Urinary bladder (tissue), 4 donors: ENCODE measurements around the gene CDKN2C. TPM values are rescaled to one million over a fixed set of nuclear protein-coding genes. Genes with fewer than 3 reads are reported as not detected.
"Not testable (repeated sequence)": the region's sequence is repeated elsewhere in the genome, so short reads cannot be mapped to it uniquely, and the experiment has no call there.

Experiments
- DNase-seq: peaks from one replicate; pipeline ENCODE4 v3.0.0-alpha.2; 2015; ENCODE audit errors: extremely low spot score
- H3K27ac ChIP-seq: one replicate; pipeline ENCODE4 v1.5.1; 2013; ENCODE audit warnings: low read depth, mild to moderate bottlenecking, moderate library complexity
- H3K36me3 ChIP-seq: one replicate; pipeline ENCODE4 v1.6.1; 2013; ENCODE audit warnings: mild to moderate bottlenecking, moderate library complexity; ENCODE audit not compliant: insufficient read depth
- H3K4me1 ChIP-seq: one replicate; pipeline ENCODE4 v1.6.1; 2013; ENCODE audit warnings: mild to moderate bottlenecking, moderate library complexity; ENCODE audit not compliant: insufficient read depth
- H3K4me3 ChIP-seq: one replicate; pipeline ENCODE4 v1.5.1; 2013; ENCODE audit warnings: low read depth, low read length
- WGBS: extraction: QIAGEN DNeasy Blood & Tissue Kit; methylation state at CpG from one replicate; pipeline ENCODE4 v1.1.7; 2013; 5-methylcytosine and 5-hydroxymethylcytosine counted together
- polyA plus RNA-seq: library from polyadenylated mRNA; stranded (reverse); fragments of 200-250 nt; gene quantifications from one replicate; pipeline ENCODE4 v1.2.3, GENCODE V29; 2013
- total RNA-seq: library from RNA; depleted of rRNA; stranded (reverse); fragments of >200 nt; gene quantifications from one replicate; pipeline ENCODE4 v1.2.3, GENCODE V29; 2014
- donor health status: healthy with polysubstance abuse.
- donor health status: healthy.

The CDKN2C gene
- total and polyA plus RNA-seq, 2 donors = 16.9 to 19.9 TPM

- Histone ChIP-seq H3K36me3 (no peaks in the 10 kb centered on the region), H3K27ac (no peak overlapping the region), H3K4me3 (no peak overlapping the region), H3K4me1 (no peaks in the 10 kb centered on the region)
- DNase-seq = no peak
- WGBS = 95% methylated on average over 1 of the region's 1 CpG
These were observed 9.9 kb downstream of the CDKN2C start for GRCh38 chr1:50979937-50980336.

DNA sequence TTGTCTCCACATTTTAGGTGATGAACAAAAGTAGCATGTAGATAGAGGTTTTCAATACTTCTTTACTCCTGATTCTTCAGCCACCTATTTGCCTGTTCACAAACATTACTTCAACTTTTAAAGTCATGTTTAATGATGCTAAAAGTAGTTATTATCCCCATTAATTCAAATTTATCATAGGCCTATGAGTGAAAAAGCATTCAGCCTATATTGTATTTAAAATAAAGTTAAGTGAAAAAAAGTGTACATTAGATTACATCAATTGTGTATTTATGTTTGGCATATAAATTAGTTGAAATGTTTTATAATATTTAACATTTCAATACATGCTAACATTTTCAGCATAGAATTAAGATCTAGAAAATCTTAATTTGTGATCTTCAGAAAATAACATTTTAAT is 10.5 kb downstream of the CDKN2C start:
- Histone ChIP-seq H3K27ac (no peak overlapping the region), H3K4me1 (no peaks in the 10 kb centered on the region), H3K4me3 (no peak overlapping the region), H3K36me3 (no peaks in the 10 kb centered on the region)
- DNase-seq = no peak

DNA sequence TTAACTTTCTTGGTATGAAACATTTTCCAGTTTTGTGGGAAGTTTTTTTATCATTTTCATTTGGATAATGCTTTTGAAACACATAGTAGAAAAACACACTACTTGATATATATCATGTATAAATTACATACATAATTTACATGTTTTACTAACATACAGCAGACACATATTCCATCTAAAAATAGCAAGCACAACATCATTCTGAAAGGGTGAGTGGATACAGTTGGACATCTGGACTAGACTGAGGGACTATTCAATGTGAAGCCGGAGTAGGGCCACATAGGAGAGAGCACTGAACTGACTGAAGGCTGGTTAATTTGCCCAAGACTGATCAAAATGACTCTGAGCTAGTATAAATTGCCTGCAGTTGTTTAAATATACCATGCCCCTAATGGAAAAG is 11.7 kb downstream of the CDKN2C start:
- Histone ChIP-seq H3K4me1 (no peaks in the 10 kb centered on the region), H3K4me3 (no peak overlapping the region), H3K36me3 (no peaks in the 10 kb centered on the region), H3K27ac (no peak overlapping the region)
- no peak for DNase-seq
- 95% methylated on average over 1 of the region's 1 CpG for WGBS

DNA sequence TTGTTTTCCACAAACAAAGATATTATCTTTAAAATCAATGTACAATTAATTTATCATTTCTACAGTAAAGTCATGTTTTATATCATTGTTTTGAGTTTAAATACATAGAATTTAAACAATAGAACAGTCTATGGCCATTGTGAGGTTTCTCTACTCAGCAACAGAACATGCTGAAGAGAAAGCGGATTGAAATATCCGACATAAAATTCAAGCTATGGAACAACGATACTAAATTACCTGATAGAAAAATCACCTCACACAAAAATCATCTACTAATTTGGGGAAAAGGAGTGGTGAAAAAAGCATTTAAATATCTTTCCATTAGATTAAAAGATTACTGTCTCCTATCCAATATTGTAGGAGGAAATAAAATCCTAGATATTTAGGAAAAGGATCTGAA is 12.6 kb downstream of the CDKN2C start:
- Histone ChIP-seq H3K4me1 (no peaks in the 10 kb centered on the region), H3K27ac (no peak overlapping the region), H3K4me3 (no peak overlapping the region), H3K36me3 (no peaks in the 10 kb centered on the region)
- no peak for DNase-seq
- 93% methylated on average over 3 of the region's 3 CpGs for WGBS

DNA sequence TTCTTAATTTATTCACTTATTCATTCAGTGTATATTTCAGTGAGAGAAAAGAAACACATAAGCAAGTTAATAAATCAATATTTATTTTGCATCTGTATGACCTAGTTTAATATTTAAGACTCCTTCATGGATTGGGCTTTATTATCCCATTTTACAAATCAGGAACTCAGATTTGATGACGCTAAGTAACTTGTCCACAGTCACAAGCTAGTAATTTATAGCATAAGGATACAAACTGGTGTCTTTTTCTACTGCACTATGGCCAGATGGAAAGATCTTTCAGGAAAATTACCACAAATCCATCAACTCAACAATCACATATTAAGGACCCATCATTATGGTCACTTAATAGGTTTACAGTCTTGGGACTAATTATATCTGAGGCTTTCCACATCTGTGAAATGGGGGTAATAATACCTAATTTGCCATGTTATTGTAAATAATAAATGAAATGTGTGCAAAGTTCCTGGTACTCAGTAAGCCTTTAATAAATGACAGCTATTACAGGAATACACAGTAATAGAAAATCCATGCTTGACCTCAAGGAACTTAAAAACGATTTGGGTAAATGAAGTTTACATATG is 13.3 kb downstream of the CDKN2C start:
- Histone ChIP-seq H3K4me3 (no peak overlapping the region), H3K4me1 (no peaks in the 10 kb centered on the region), H3K27ac (no peak overlapping the region), H3K36me3 (no peaks in the 10 kb centered on the region)
- 64% methylated on average over 2 of the region's 2 CpGs for WGBS
- no peak for DNase-seq

DNA sequence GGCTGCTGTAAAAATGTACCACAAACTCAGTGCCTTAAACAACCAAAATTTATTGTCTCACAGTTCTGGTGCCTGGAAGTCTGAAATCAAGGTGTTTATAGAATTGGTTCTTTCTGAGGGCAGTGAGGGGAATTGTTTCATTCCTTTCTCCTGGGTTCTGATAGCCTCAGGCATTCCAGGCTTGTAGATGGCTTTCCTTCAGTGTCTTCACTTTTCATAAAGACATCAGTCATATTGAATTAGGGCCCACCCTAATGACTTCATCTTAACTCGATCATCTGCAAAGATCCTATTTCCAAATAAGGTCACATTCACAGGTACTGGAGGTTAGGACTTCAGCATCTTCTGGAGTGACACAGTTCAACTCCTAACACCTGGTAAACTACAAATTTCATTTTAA is 15.0 kb downstream of the CDKN2C start:
- Histone ChIP-seq H3K36me3 (no peaks in the 10 kb centered on the region), H3K27ac (no peak overlapping the region), H3K4me3 (no peak overlapping the region), H3K4me1 (no peaks in the 10 kb centered on the region)
- DNase-seq = no peak
- 42% methylated on average over 1 of the region's 1 CpG for WGBS

DNA sequence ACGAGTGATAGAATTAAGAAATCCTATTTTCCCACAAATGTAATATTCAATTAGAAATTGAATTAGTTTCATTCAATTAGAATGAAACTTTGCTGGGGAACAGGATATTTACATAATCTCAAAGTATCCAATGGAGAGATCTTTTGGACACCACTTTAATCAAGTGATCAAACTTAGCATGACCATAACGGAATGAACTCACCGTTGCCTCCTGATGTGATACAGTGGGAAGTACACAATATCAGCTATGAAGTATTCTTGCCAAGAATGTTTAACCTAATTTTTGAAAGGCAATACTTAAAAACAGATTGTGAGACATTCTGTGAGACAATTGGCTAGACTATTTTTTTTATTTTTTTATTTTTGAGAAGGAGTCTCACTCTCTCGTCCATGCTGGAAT is 16.6 kb downstream of the CDKN2C start:
- H3K27ac ChIP-seq = no peak overlapping the region
- H3K4me3 ChIP-seq = no peak overlapping the region
- no peak for DNase-seq
- WGBS = 82% methylated on average over 4 of the region's 4 CpGs
- H3K4me1 ChIP-seq = no peaks in the 10 kb centered on the region
- H3K36me3 ChIP-seq = no peaks in the 10 kb centered on the region

GRCh38 chr1:50989694-50990093 is 19.6 kb downstream of the CDKN2C start:
- H3K4me1 ChIP-seq = no peaks in the 10 kb centered on the region
- 92% methylated on average over 2 of the region's 2 CpGs for WGBS
- no peak overlapping the region for H3K4me3 ChIP-seq

GRCh38 chr1:50992532-50993318 is 22.7 kb downstream of the CDKN2C start:
- H3K4me1 ChIP-seq = no peaks in the 10 kb centered on the region
- WGBS = 90% methylated on average over 3 of the region's 3 CpGs
- no peak overlapping the region for H3K27ac ChIP-seq
- H3K4me3 ChIP-seq = no peak overlapping the region
- H3K36me3 ChIP-seq = no peaks in the 10 kb centered on the region
- DNase-seq = no peak

More at GRCh38 chr1:50989694-50990093, 19.6 kb downstream of the CDKN2C start:
- no peak for DNase-seq
- no peaks in the 10 kb centered on the region for H3K36me3 ChIP-seq
- no peak overlapping the region for H3K27ac ChIP-seq

- 91% methylated on average over 3 of the region's 3 CpGs for WGBS
- DNase-seq = no peak
- no peaks in the 10 kb centered on the region for H3K36me3 ChIP-seq
- H3K4me3 ChIP-seq = no peak overlapping the region
- H3K27ac ChIP-seq = no peak overlapping the region
- H3K4me1 ChIP-seq = no peaks in the 10 kb centered on the region
These were observed 23.6 kb downstream of the CDKN2C start for GRCh38 chr1:50993645-50994044.

DNA sequence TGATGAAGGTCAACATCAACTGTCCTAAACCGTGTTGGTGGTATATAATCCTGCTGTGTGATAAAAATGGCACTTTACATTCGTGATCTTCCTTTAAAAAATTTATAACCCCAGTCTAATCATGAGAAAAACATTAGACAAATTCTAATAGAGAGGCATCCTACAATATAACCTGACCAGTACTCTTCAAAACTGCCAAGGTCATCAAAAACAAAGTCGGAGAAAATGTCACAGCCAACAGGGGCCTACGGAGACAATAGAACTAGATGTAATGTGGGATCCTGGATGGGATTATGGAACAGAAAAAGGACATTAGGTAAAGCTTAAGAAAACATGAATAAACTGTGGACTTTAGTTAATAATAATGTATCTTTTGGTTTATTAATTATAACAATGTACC is 25.0 kb downstream of the CDKN2C start:
- Histone ChIP-seq H3K4me1 (no peaks in the 10 kb centered on the region), H3K27ac (no peak overlapping the region), H3K36me3 (no peaks in the 10 kb centered on the region), H3K4me3 (no peak overlapping the region)
- no peak for DNase-seq
- WGBS = 77% methylated on average over 4 of the region's 4 CpGs

GRCh38 chr1:50995651-50996050 is 25.6 kb downstream of the CDKN2C start:
- Histone ChIP-seq H3K36me3 (no peaks in the 10 kb centered on the region), H3K4me3 (no peak overlapping the region), H3K4me1 (no peaks in the 10 kb centered on the region), H3K27ac (no peak overlapping the region)
- no peak for DNase-seq
- 68% methylated on average over 1 of the region's 1 CpG for WGBS

DNA sequence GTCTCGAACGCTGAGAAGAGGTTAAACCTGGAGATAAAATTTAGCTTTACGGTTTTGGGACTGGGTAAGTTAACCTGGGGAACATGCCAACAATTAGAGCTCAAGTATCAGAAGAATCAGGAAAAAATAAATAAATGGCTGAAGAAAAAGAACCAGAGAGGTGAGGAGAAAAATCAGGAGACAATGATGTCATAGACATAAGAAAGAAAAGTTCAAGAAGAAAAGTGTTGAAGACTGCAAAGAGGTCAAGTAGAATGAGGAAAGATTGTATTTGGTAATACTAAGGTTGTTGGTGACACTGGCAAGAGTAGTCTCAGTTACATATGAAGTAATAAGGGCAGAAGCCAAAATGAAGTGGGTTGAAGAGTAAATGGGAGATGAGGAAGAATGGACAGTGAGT is 26.0 kb downstream of the CDKN2C start:
- no peaks in the 10 kb centered on the region for H3K4me1 ChIP-seq
- H3K4me3 ChIP-seq = no peak overlapping the region
- no peak for DNase-seq
- no peaks in the 10 kb centered on the region for H3K36me3 ChIP-seq
- 69% methylated on average over 3 of the region's 3 CpGs for WGBS
- no peak overlapping the region for H3K27ac ChIP-seq

DNA sequence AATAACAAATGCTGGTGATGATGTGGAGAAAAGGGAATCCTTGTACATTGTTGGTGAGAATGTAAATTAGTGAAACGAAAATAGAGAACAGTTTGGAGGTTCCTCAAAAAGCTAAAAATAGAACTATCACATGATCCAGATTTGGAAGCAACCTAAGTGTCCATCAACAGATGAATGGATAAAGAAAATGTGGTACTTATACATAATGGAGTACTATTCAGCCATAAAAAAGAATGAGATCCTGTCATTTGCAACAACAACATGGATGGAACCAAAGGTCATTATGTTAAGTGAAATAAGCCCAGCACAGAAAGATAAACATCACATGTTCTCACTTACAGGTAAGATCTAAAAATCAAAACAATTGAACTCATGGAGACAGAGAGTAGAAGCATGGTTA is 29.3 kb downstream of the CDKN2C start:
- H3K27ac ChIP-seq, H3K4me1 ChIP-seq, H3K4me3 ChIP-seq, H3K36me3 ChIP-seq, DNase-seq: not testable (repeated sequence)
- WGBS = 78% methylated on average over 1 of the region's 1 CpG
